Activated T-cell treated with anti-CD3 and anti-CD28 coated beads, Interleukin-2, amount 50 U/mL, for 1 hour (primary cell): ENCODE results near the gene PTPRN2.
"Not testable (repeated sequence)": the region's sequence is repeated elsewhere in the genome, so short reads cannot be mapped to it uniquely, and the experiment has no call there.

Experiments used
- DNase-seq: peaks from one replicate; pipeline ENCODE4 v3.0.0-alpha.2; 2020

The PTPRN2 gene

GRCh38 chr7:158289231-158289630 lies 298.4 kb downstream of the PTPRN2 start:
- DNase-seq = no peak

DNA sequence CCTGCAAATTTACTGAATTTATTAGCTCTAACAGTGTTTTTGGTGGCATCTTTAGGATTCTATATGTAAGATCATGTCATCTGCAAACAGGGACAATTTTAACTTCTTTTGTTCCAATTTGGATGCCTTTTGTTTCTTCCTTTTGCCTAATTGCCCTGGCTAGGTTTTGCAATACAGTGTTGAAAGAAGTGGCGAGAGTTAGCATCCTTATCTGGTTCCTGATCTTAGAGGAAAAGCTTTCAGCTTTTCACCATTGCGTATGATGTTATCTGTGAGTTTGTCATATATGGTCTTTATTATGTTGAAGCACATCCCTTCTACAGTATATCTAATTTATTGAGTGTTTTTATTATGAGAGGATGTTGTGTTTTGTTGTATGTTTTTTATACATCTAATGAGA lies 301.4 kb downstream of the PTPRN2 start:
- DNase-seq = no peak

DNA sequence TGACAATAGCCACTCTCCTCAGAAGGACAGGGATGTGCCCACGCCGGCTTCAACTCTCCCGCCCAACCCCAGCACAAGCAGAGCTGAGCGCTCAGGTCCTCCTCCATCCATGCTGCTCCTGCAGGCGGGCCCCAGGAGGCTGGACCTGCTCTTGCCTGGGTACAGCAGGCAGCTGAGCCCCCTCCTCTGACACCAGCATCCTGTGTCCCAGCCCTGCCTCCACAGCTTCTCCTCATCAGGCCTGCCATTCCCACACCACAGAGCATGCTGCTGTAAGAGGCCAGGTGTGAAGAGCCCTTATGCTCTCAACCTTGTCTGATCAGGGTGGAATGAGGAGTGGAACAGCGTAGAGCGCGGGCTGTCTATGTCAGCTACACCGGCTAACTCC lies 302.2 kb downstream of the PTPRN2 start:
- DNase-seq = no peak

DNA sequence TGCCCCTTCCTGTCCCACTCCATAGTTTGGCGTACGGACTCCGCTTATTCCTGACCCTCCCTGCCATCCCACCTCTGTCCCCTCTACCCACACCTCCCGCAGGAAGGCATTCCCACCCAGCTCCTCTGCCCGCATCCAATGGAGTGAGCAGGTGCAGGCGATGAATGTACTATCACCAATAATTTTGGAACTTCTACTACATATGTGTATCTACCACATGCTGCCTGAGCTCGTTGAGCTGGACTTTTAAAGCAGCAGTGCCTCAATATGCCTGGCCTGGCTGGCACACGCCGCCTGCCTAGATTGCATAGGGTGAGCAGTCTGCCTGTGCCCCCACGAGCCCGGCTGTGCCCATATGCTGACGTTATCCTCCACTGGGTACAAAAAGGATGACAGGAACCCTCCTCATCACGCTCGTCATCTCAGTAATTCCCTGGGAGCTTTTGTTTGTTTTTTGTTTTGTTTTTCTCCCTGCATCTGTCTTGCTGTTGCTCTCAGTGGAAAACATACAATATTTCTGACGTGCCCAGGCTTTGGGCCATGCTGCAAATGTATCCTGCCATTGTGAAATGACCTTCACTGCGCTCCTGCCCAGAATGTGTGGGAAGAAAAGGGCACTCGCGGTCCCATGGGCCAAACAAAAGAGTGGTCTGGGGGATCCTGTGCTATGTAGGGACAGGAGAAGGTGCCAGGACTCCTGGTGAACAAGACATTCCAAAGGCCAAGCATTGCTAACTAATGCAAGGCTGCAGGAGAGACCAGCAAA lies 302.8 kb downstream of the PTPRN2 start:
- DNase-seq = no peak

DNA sequence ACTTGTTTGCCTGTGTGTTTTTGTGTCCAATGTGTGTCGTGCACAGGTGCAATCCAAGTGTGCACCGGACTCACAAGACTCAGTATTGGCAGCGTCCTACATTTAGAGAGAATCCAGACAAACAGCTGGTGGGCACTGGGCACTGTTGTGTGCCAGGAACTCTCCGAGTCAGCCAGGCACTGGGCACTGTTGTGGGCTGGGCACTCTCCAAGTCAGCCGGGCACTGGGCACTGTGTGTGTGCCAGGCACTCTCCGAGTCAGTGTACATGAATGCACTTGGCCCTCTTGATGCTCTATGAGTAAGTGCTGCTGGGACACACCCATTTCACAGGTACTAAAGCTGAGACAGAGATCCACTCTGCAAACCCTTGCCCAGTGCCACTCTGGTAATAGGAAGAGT lies 303.5 kb downstream of the PTPRN2 start:
- no peak for DNase-seq

- DNase-seq = no peak
Observed at GRCh38 chr7:158283016-158283974, 304.3 kb downstream of the PTPRN2 start.

DNA sequence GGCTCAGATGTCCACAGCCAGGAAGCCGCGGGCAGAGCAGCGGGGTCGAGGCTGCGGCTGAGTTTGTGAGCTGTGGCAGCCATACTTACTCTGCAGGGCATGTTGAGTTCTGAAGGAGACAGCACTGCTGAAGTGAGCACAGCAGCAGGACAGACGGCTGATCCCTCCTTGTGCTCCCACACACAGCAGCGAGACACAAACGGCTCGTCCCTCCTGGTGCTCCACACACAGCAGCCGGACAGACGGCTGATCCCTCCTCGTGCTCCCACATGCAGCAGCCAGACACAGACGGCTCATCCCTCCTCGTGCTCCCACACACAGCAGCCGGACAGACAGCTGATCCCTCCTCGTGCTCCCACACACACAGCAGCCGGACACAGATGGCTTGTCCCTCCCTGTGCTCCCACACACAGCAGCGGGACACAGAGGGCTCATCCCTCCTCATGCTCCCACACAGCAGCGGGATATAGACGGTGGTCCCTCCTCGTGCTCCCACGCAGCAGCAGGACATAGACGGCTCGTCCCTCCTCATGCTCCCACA lies 305.1 kb downstream of the PTPRN2 start:
- DNase-seq = no peak

GRCh38 chr7:158281441-158281840 lies 306.2 kb downstream of the PTPRN2 start:
- DNase-seq = no peak

- DNase-seq = no peak
Observed at GRCh38 chr7:158280448-158281144, 307.0 kb downstream of the PTPRN2 start.

GRCh38 chr7:158279539-158280447 lies 307.8 kb downstream of the PTPRN2 start:
- DNase-seq = no peak

DNA sequence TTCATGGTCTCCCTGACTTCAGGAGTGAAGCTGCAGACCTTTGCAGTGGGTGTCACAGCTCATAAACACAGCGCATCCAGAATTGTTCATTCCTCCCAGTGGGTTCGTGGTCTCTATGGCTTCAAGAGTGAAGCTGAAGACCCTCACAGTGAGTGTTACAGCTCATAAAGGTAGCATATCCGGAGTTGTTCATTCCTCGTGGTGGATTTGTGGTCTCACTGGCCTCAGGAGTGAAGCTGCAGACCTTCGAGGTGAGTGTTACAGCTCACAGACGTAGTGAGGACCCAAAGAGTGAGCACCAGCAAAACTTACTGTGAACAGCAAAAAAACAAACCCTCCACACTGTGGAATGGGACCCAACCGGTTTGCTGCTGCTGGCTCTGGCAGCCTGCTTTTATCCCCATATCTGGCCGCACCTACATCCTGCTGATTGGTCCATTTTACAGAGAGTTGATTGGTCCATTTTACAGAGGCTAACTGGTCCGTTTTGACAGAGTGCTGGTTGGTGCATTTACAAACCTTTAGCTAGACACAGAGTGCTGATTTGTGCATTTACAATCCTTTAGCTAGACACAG lies 308.8 kb downstream of the PTPRN2 start:
- DNase-seq = no peak

- DNase-seq = no peak
Observed at GRCh38 chr7:158277219-158278141, 310.1 kb downstream of the PTPRN2 start.

- no peak for DNase-seq
Observed at GRCh38 chr7:158276414-158277218, 311.0 kb downstream of the PTPRN2 start.

DNA sequence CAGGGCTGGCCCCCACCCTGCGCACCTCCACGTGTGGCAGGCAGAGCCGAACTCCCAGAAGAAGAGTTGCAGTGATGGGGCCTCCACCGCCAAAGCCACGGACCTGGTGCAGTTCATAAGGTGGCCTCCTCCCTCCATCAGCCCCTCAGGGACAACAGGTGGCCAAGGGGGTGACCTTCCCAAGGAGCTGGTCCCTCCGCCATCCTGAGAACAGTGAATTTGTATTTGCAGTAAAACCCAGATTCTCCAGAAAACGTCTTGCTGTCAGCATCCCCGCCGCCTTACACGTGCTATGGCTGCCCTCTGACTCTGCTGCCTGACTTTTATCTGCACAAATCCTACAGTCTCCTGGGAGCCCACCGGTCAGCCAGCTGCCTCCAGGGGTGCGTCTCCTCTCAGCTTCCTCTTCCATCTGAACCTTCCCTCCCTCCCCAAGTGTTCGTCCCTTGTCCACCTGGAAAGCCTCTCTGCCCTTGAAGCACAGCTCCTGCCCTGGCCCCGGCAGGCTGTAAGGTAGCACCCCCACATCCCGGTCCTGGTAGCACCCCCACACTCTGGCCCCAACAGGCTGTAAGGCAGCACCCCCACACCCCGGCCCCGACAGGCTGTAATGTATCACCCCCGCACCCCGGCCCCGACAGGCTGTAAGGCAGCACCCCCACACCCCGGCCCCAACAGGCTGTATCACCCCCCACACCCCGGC lies 311.8 kb downstream of the PTPRN2 start:
- no peak for DNase-seq

DNA sequence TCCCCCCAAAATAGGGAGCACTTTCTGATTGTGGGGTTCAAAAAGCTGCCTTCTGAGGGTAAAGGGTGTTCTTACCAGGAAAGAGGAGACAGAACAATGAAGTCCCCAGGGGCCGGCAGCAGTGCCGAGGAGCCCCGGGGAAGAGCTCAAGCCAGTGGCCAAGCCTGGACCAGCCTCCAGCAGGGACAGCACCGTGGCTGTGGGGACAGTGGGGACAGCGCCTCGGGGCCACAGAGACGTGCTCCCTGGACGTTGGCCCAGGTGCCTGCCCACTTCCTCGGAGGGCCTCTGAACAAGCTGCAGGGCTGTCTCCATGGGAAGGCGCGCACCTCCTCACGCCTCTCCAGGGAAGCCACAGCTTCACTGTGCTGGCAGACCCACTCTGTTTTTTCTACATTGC lies 312.6 kb downstream of the PTPRN2 start:
- DNase-seq = no peak

- no peak for DNase-seq
Observed at GRCh38 chr7:158274404-158274811, 313.2 kb downstream of the PTPRN2 start.

DNA sequence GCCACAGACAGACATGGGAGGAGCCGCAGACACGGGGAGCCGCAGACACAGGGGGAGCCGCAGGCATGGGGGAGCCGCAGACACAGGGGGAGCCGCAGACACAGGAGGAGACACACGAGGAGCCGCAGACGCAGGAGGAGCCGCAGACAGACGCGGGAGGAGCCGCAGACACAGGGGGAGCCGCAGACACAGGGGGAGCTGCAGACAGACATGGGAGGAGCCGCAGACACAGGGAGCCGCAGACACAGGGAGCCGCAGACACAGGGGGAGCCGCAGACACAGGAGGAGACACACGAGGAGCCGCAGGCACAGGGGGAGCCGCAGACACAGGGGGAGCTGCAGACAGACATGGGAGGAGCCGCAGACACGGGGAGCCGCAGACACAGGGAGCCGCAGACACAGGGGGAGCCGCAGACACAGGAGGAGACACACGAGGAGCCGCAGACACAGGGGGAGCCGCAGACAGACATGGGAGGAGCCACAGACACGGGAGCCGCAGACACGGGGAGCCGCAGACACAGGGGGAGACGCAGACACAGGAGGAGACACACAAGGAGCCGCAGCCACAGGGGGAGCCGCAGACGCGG lies 313.8 kb downstream of the PTPRN2 start:
- DNase-seq = not testable (repeated sequence)

GRCh38 chr7:158273138-158273651 lies 314.4 kb downstream of the PTPRN2 start:
- DNase-seq = no peak
